GM19395 (cell line): Measurements from ENCODE around the gene TCL1B.
A peak's percentile ranks its signal among the peaks of the same experiment; 100 is the strongest.
"Not testable (repeated sequence)": the region's sequence is repeated elsewhere in the genome, so short reads cannot be mapped to it uniquely, and the experiment has no call there.

Source experiments
- ATAC-seq: cut with Tn5 transposase; IDR thresholded peaks from one replicate; pipeline ENCODE4 v1.9.1; 2021; ENCODE audit warnings: mild to moderate bottlenecking, moderate library complexity; ENCODE audit not compliant: unreplicated experiment

Gene TCL1B

GRCh38 chr14:95685978-95686922 is at the start of gene TCL1B:
Gene TCL1B (plus strand): TSS chr14:95686426. CDS start chr14:95686468, 42 bp downstream.
- ATAC-seq, result no peak

- no peak for ATAC-seq
Measured at GRCh38 chr14:95644981-95645380, 41.2 kb upstream of the TCL1B start.

- ATAC-seq, result no peak
Measured at GRCh38 chr14:95645389-95645996, 40.7 kb upstream of the TCL1B start.

GRCh38 chr14:95647926-95648325 is 38.3 kb upstream of the TCL1B start:
- ATAC-seq, result no peak

GRCh38 chr14:95649230-95649629 is 37.0 kb upstream of the TCL1B start:
- ATAC-seq, result no peak

- ATAC-seq, result no peak
Measured at GRCh38 chr14:95651028-95651427, 35.2 kb upstream of the TCL1B start.

GRCh38 chr14:95651821-95652583 is 34.2 kb upstream of the TCL1B start:
- ATAC-seq, result no peak

- peak; percentile 57 for ATAC-seq
Measured at GRCh38 chr14:95652690-95653089, 33.5 kb upstream of the TCL1B start.

GRCh38 chr14:95655461-95655860 is 30.8 kb upstream of the TCL1B start:
- ATAC-seq, result no peak

GRCh38 chr14:95656634-95657033 is 29.6 kb upstream of the TCL1B start:
- ATAC-seq, result no peak

- ATAC-seq, result no peak
Measured at GRCh38 chr14:95657454-95657853, 28.8 kb upstream of the TCL1B start.

GRCh38 chr14:95659293-95659989 is 26.8 kb upstream of the TCL1B start:
- ATAC-seq, result no peak

- ATAC-seq, result no peak
Measured at GRCh38 chr14:95659990-95660385, 26.2 kb upstream of the TCL1B start.

- no peak for ATAC-seq
Measured at GRCh38 chr14:95660651-95661515, 25.3 kb upstream of the TCL1B start.

GRCh38 chr14:95662376-95663186 is 23.6 kb upstream of the TCL1B start:
- ATAC-seq, result peak; percentile 43

GRCh38 chr14:95663226-95663797 is 22.9 kb upstream of the TCL1B start:
- peak; percentile 22 for ATAC-seq

GRCh38 chr14:95664066-95664465 is 22.2 kb upstream of the TCL1B start:
- no peak for ATAC-seq

GRCh38 chr14:95664546-95664945 is 21.7 kb upstream of the TCL1B start:
- ATAC-seq, result peak; percentile 24

- not testable (repeated sequence) for ATAC-seq
Measured at GRCh38 chr14:95665530-95665929, 20.7 kb upstream of the TCL1B start.
